IPS-NIHi7 (cell line): Measurements from ENCODE around the gene CD38.
"Not testable (repeated sequence)": the region's sequence is repeated elsewhere in the genome, so short reads cannot be mapped to it uniquely, and the experiment has no call there.

Experiments used
- DNase-seq: peaks from one replicate; pipeline ENCODE4 v3.0.0; 2012; ENCODE audit warnings: mixed read lengths; ENCODE audit errors: extremely low spot score

The CD38 gene

GRCh38 chr4:15778289-15779241 lies at the start of gene CD38:
Gene CD38 (plus strand): TSS chr4:15778328. CDS start chr4:15778415, 87 bp downstream.
- peak; percentile 54 for DNase-seq

GRCh38 chr4:15729910-15730533 lies 48.1 kb upstream of the CD38 start:
- peak; percentile 70 for DNase-seq

DNA sequence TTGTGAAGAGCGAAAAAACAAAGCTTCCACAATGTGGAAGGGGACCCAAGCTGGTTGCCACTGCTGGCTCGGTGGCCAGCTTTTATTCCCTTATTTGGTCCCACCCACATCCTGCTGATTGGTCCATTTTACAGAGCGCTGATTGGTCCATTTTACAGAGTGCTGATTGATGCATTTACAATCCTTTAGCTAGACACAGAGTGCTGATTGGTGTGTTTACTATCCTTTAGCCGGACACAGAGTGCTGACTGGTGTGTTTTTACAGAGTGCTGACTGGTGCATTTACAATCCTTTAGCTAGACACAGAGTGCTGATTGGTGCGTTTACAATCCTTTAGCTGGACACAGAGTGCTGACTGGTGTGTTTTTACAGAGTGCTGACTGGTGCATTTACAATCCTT lies 45.1 kb upstream of the CD38 start:
- DNase-seq, result not testable (repeated sequence)

DNA sequence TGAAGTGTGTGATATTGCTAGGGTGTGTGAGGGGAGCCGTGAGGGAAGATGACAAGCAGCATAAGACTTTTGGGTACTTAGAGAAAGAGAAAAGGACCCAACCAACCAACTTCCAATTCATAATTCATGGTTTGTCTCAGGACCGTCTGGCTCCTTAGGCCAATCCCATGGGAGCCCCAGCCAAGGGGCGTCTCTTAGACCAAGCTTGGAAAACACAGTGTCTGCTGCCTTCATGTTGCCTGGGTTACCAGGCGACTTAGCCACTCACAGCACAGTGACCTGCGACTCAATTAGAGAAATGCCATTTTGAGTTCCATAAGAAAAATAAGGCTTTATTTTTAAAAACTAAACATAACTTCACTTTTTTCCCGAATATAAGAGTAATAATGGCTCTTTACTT lies 42.6 kb upstream of the CD38 start:
- DNase-seq, result no peak

GRCh38 chr4:15736514-15737050 lies 41.5 kb upstream of the CD38 start:
- DNase-seq, result no peak

DNA sequence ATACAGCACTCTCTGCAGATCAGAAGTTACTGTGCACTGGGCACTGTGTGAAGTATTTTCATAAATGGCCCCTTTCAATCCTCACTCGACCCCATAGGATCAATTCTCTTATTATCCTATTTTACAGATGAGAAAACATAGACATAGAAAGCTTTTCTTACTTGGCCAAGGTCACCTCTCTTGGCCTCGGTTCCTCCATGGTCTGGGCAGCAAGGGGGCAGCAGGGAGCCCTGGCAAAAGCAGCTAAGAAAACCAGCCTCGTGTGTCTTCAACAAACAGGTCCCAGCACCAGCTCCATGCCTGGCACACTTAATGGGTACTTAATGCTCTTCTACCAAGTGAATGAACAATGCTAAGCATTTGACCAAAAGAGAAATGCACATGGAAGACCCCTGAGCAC lies 40.9 kb upstream of the CD38 start:
- DNase-seq, result no peak

DNA sequence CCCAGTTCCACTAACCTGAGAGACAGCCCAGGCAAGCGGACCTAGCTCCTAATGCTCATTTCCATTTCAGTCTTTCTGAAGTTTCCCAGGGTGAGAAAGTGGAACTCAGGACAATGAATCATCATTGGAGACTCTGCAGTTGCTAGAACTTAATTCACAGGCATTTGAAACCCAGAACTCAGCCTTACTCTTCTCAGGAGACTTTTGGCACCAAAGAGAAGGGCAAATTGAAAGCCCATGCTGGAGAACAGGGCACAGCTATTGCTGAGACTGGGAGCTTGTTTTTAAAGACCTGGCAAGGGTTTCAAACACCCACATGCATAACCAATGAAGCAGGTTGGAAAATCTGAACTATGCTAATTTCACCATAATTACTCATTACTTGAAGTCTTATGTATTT lies 39.3 kb upstream of the CD38 start:
- DNase-seq, result no peak

DNA sequence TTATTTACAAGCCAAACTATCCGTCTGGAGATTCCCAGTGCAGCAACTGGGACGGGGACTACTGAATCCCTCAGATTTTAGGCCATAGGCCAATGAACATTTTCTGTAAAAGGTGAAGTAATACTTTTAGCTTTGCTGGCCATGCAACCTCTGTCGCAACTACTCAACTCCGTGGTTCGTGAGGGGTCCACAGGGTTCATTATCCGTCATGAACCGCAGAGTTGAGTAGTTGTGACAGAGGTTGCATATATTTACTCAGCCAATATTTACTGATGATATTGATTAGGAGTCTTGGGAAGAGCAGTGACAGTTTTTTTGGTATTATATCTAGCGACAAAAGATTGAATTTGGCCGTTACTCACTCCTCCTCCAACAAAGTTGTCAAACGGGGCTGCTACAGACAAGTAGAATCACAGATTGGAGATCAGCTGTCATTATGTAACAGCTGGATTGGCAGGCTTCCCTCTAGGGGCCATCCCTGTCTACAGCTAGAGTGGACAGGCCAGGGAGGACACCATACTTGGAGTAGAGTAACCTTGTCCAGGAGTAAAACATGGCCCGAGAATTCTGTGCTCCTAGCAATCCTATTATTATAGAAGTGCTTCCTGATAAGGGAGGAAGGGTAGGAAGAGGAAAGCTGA lies 37.2 kb upstream of the CD38 start:
- no peak for DNase-seq

DNA sequence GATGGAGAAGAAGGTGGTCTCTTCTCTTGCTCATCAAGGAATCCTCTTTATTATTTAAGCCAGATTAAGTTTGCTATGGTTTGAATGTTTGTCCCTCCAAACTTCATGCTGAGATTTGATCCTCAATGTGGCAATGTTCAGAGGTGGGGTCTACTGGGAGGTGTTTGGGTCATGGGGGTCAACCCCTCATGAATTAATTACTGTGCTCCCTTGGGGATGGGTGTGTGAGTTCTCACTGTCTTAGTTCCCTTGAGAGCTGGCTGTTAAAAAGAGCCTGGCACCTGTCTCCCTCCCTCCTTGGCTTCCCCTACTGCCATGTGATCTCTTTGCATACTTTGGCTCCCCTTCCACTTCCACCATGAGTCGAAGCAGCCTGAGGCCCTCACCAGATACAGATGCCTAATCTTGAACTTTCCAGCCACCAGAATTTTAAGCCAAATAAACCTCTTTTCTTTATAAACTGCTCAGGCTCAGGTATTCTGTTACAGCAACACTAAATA lies 36.0 kb upstream of the CD38 start:
- DNase-seq, result no peak

- DNase-seq, result no peak
These were observed 35.5 kb upstream of the CD38 start for GRCh38 chr4:15742637-15743036.

GRCh38 chr4:15744016-15744545 lies 34.0 kb upstream of the CD38 start:
- no peak for DNase-seq

DNA sequence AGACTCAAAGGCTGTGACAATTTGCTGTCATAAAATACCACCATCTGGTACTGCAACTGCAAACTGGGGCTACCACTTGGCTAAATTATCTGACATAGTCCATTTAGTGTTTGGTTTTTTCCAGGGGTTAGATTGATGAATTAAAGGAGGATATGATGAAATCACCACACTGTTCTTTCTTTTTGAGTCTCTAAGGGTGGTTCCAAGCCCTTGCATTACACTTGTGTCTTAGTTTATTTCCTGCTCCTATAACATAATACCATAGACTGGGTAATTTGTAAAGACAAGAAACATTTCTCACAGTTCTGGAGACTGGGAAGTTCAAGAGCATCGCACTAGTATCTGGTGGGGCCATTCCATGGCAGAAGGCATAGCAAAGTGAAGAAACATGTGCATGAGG lies 32.0 kb upstream of the CD38 start:
- DNase-seq, result no peak

DNA sequence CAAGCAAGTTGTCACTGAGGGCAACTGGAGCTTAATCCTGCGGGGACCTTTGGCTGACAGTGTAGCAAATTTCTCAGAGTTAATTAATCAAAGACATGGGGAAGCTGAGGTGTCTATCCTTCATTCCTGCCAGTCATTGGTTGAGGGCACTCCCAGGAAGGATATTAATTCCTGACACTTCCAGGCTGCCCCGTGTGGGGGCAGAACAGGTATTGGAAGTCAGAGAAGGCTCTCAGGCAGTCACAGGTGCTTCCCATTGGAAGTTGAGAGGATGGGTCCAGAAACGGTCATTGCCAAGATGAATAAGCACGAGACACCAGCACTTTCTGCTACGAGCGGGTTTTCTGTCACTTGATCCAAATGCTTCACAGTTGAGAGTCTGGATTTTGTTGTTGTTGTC lies 29.1 kb upstream of the CD38 start:
- DNase-seq, result peak; percentile 35

- DNase-seq, result no peak
These were observed 27.0 kb upstream of the CD38 start for GRCh38 chr4:15751153-15751552.

DNA sequence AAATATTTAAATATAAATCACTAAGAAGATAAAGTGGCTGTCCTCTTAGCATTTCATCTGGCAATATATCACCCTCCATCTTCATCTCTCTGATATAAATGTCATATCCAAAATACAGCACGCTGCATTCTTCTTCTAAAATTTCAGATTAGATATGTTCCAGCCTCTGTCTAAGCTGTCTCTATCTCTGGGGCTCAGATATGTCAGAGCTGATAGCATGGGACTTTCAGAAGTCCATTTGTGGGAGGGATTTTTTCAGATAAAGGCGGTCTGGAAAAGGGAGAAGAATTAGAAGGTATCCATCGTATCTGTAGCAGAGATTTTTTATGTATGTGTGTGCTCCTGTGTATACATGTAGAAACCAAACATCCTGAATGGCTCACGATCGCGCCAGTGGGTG lies 25.0 kb upstream of the CD38 start:
- no peak for DNase-seq

- DNase-seq, result no peak
These were observed 24.3 kb upstream of the CD38 start for GRCh38 chr4:15753786-15754185.

- DNase-seq, result no peak
These were observed 23.8 kb upstream of the CD38 start for GRCh38 chr4:15754323-15754722.

DNA sequence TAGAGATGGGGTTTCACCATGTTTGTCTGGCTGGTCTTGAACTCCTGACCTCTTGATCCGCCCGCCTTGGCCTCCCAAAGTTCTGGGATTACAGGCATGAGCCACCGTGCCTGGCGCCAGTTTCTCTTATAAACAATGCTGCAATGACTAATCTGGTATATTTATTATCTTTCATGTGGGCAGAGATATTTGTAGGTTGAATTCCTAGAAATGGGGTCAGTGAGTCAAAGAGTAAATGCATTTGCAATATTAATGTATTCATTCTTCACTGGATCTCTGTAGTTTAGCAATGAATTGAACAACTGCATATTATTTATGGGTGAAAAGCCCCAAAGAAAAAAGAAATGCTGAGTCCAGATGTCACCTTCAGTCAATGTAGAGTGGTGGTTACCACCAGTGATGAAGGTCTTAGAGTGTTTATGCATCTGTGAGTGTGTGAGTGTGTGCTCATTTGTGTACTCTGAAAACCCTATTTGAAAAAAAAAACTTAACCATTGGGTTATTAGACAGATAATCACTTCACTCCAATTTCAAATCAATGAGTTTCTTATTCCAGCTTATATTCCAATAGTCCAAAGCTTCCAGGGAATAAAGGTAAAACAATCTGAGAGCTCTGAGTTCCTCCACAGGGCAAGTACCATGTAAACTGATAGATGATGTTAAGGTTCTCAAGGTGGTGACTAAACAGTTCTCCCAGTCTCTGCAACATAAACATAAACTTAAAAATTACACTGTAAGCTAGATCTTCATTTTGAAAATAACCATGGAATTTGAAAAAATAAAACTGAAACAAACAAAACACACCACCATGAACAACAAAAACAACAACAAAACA lies 22.6 kb upstream of the CD38 start:
- DNase-seq, result no peak

GRCh38 chr4:15756361-15756861 lies 21.7 kb upstream of the CD38 start:
- no peak for DNase-seq

DNA sequence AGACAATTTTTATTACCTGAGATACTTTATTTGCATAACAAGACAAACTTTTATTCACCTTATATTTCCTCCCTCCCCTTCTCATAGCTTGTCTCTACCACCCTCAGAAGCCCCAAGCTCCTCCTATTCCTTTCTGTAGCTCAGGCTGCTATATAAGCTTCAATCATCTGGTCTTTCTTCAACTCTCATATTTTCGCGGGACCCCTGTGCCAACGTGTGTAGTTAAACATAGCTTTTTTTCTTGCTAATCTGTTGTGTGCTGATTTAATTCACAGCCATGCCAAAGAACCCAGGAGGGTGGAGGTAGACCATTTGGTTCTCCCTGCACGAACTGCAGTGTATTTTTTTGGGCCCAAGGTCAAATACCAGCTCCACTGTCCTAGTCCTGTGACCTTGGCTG lies 21.1 kb upstream of the CD38 start:
- no peak for DNase-seq

DNA sequence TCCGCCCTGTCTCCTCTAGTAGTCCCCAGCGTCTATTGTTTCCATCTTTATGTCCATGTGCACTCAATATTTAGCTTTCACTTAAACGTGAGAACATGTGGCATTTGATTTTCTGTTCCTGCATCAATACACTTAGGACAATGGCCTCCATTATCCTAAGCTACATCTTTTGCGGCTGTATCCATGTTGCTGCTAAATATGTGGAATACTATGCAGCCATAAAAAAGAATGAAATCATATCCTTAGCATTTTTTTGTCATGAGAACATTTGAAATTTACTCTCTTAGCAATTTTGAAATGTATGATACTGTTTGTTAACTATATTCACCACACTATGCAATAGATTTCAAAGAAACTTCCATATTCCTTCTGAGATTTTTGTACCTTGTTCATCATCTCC lies 19.8 kb upstream of the CD38 start:
- no peak for DNase-seq
